OCI-LY3 (cell line): ENCODE data around the gene MYH9.

Experiments used
- H2AFZ ChIP-seq: fragments of 200-600, 300-600 bp; shearing (Covaris generic); 2 replicates; pipeline ENCODE4 v1.6.0; 2014; ENCODE audit warnings: antibody characterized with exemption, low read depth, low read length
- H3K27ac ChIP-seq: fragments of 200-600, 300-600 bp; sonication (generic); 2 replicates; pipeline ENCODE4 v1.5.1; 2014; ENCODE audit warnings: mild to moderate bottlenecking, low read length, moderate library complexity, mixed read lengths
- H3K27me3 ChIP-seq: fragments of 200-600, 300-600 bp; sonication (generic); 2 replicates; pipeline ENCODE4 v1.6.1; 2014; ENCODE audit warnings: low read depth, low read length, mixed read lengths
- H3K36me3 ChIP-seq: fragments of 200-600, 300-600 bp; sonication (generic); replicated peaks from 2 replicates; pipeline ENCODE3; 2014; ENCODE audit warnings: low read depth, low read length, mixed read lengths
- H3K4me1 ChIP-seq: fragments of 300-600, 200-600 bp; sonication (generic); 2 replicates; pipeline ENCODE4 v1.6.1; 2014; ENCODE audit warnings: low read length, mixed read lengths
- H3K4me2 ChIP-seq: fragments of 200-600, 300-600 bp; sonication (generic); 2 replicates; pipeline ENCODE4 v1.6.1; 2014; ENCODE audit warnings: low read length, mixed read lengths
- H3K4me3 ChIP-seq: fragments of 300-600, 200-600 bp; sonication (generic); 2 replicates; pipeline ENCODE4 v1.5.1; 2014; ENCODE audit warnings: antibody characterized with exemption, mild to moderate bottlenecking, low read length, moderate library complexity
- H3K79me2 ChIP-seq: fragments of 300-600, 200-600 bp; shearing (Covaris generic); 2 replicates; pipeline ENCODE4 v1.6.1; 2014; ENCODE audit warnings: mild to moderate bottlenecking, low read length, mixed read lengths
- H3K9ac ChIP-seq: fragments of 300-600, 200-600 bp; shearing (Covaris generic); 2 replicates; pipeline ENCODE4 v1.6.0; 2014; ENCODE audit warnings: mild to moderate bottlenecking, low read length, moderate library complexity
- H3K9me3 ChIP-seq: fragments of 200-600, 300-600 bp; shearing (Covaris generic); 2 replicates; pipeline ENCODE4 v1.6.1; 2014; ENCODE audit warnings: low read length, mixed read lengths; ENCODE audit not compliant: insufficient read depth
- H4K20me1 ChIP-seq: fragments of 200-600, 300-600 bp; sonication (generic); 2 replicates; pipeline ENCODE4 v1.6.1; 2016; ENCODE audit warnings: low read length, mixed read lengths; ENCODE audit not compliant: insufficient read depth
- EZH2phosphoT487 ChIP-seq: fragments of 200-600 bp; shearing (Covaris generic); IDR thresholded peaks from 2 replicates; pipeline ENCODE4 v1.6.1; 2018; ENCODE audit warnings: antibody characterized with exemption, mixed run types, low read depth
- TF ChIP-seq, protein P1 (sequence below): fragments of 200-600, 300-600 bp; sonication (generic); IDR thresholded peaks from 2 replicates; pipeline ENCODE4 v1.5.1; 2014; ENCODE audit warnings: antibody characterized with exemption, low read length, low read depth

The MYH9 gene

DNA sequence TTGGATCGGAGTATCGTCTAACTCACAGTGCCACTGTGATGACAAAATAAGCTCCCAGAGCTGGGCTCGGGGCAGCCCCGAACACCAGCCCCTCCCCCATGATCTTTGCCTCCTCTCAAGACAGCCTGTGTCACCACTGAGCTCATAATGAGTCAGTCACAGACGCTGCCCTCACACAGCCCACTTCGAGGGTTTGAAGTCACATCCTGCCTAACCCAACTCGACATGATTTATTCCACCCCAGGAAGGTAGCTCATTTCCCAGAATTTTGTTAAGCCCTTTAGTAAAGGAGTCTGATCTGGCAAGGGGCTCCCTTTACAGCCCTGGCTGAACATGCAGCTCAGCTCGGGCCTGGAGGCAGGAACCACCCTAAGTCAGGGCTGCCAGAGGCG is 22.8 kb downstream of the MYH9 start:
- Histone ChIP-seq H2AFZ (no peak overlapping the region), H3K4me2 (peak overlapping the region; percentile 88), H4K20me1 (peaks cover 85% of the 10 kb centered on the region), H3K27ac (peak overlapping the region; percentile 71), H3K36me3 (peaks cover 21% of the 10 kb centered on the region), H3K9me3 (no peaks in the 10 kb centered on the region), H3K79me2 (peaks cover 100% of the 10 kb centered on the region), H3K9ac (peak overlapping the region; percentile 46; the same call in 1 of the 2 replicates), H3K4me1 (peaks cover 86% of the 10 kb centered on the region), H3K27me3 (no peaks in the 10 kb centered on the region), H3K4me3 (peak overlapping the region; percentile 65)
- TF ChIP-seq, protein P1, sequence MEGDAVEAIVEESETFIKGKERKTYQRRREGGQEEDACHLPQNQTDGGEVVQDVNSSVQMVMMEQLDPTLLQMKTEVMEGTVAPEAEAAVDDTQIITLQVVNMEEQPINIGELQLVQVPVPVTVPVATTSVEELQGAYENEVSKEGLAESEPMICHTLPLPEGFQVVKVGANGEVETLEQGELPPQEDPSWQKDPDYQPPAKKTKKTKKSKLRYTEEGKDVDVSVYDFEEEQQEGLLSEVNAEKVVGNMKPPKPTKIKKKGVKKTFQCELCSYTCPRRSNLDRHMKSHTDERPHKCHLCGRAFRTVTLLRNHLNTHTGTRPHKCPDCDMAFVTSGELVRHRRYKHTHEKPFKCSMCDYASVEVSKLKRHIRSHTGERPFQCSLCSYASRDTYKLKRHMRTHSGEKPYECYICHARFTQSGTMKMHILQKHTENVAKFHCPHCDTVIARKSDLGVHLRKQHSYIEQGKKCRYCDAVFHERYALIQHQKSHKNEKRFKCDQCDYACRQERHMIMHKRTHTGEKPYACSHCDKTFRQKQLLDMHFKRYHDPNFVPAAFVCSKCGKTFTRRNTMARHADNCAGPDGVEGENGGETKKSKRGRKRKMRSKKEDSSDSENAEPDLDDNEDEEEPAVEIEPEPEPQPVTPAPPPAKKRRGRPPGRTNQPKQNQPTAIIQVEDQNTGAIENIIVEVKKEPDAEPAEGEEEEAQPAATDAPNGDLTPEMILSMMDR = no peak
- no peak for TF ChIP-seq EZH2phosphoT487

DNA sequence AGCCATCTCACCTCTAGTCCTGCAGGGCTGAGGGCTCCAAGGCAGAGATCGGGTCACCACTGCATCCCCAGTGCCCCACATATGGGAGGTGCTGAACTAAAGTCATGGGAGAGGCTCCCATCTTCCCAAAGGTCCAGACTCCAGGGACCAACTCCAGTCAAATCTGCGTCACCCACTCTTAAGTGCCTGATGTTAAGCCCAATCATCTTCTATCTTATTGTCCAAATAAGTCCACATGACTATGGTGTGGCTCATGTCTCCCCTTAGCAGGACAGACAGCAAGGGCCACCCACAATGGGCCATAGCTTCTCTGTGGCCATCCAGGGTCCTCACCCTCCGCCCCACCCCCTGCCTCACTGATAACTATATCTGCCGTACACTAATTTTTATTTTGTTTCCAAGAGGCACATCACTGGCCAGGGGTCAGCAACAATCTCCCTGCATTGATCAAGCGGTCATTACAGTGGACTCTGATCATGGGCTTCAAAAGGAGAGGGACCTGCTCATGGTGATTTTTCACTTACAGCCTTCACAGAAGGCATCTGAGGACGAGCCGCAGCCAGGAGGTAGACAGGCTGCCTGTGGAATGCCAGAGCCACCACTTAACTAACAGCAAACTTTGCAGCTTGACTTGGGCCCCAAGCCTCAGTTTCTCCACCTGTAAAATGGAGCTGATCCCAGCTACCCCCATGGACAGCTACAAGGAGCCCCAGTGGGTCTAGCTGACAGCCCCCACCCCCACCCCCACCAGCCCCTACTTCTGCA is 23.3 kb downstream of the MYH9 start:
- peaks cover 100% of the 10 kb centered on the region for H3K79me2 ChIP-seq
- H3K4me1 ChIP-seq = peaks cover 87% of the 10 kb centered on the region
- no peaks in the 10 kb centered on the region for H3K27me3 ChIP-seq
- TF ChIP-seq, protein P1 = no peak
- TF ChIP-seq EZH2phosphoT487 = no peak
- H3K27ac ChIP-seq = peak overlapping the region; percentile 71
- H3K36me3 ChIP-seq = peaks cover 17% of the 10 kb centered on the region
- H2AFZ ChIP-seq = no peak overlapping the region
- H3K9me3 ChIP-seq = no peaks in the 10 kb centered on the region
- peak overlapping the region; percentile 65 for H3K4me3 ChIP-seq
- peak overlapping the region; percentile 88 for H3K4me2 ChIP-seq
- H4K20me1 ChIP-seq = peaks cover 79% of the 10 kb centered on the region
- peak overlapping the region; percentile 46 for H3K9ac ChIP-seq

DNA sequence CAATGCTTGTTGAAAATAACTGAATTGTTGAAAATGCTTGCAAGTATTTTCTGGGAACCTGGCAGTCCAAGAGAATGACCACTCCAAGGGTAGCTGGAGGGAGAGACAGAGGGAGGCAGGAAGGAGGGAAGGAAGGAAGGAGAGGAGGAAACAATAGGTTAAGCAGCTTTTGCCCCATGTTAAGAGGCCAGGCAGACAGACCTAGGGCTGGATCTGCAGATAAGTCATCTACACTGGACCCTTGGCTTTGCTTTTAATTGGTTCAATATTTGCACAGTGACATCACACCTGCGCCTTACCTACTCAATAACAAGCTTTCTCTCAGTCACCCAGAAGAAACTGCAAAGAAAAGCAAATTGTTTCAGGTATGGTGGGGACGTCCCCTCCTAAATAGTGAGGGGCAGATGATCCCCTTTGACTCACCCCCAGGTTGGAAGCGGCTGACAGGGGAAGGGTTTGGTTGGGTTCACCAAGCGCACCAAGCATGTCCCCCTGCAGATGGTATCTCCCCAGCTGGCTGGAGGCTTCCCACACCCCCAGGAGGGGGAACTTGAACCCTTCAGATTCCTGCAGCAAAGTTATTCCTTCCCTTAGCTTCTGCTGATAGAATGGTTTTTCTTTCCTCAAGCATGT is 24.3 kb downstream of the MYH9 start:
- Histone ChIP-seq H3K4me2 (peak overlapping the region; percentile 88), H3K27ac (peak overlapping the region; percentile 71), H3K9me3 (no peaks in the 10 kb centered on the region), H4K20me1 (peaks cover 74% of the 10 kb centered on the region), H3K36me3 (peaks cover 14% of the 10 kb centered on the region), H3K27me3 (no peaks in the 10 kb centered on the region), H3K4me1 (peaks cover 96% of the 10 kb centered on the region), H3K9ac (peak overlapping the region; percentile 46), H3K4me3 (peak overlapping the region; percentile 65), H2AFZ (no peak overlapping the region), H3K79me2 (peaks cover 100% of the 10 kb centered on the region)
- TF ChIP-seq, protein P1 = no peak
- TF ChIP-seq EZH2phosphoT487 = no peak

DNA sequence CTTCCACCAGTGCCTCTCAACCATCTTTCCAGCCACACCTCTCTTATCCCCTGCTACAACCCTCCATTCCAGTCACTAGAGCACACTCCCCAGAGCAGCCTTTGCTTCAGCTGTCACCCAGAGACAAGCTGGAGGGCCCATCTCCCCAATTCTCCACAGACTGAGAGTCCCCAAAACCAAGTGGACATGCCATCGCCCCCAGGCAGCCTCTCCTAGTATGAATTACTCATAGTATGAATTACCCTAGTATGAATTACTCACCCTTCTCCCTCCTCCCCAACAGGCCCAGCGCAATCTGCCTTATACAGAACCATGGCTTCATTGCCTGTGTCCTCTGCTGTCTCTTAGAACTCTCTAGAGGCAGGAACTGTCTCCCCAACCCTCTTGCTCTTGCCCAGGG is 24.8 kb downstream of the MYH9 start:
- TF ChIP-seq, protein P1 = no peak
- TF ChIP-seq EZH2phosphoT487 = no peak
- Histone ChIP-seq H4K20me1 (peaks cover 71% of the 10 kb centered on the region), H3K4me2 (peak overlapping the region; percentile 88), H3K36me3 (peaks cover 13% of the 10 kb centered on the region), H3K27me3 (no peaks in the 10 kb centered on the region), H3K4me3 (peak overlapping the region; percentile 65), H3K79me2 (peaks cover 100% of the 10 kb centered on the region), H3K9me3 (no peaks in the 10 kb centered on the region), H3K27ac (peak overlapping the region; percentile 71), H2AFZ (no peak overlapping the region), H3K4me1 (peaks cover 96% of the 10 kb centered on the region), H3K9ac (peak overlapping the region; percentile 46)
